ENCODE measurements around the gene PIK3AP1.

- no peak for TF ChIP-seq CTCF (IDR thresholded peaks at IDR 0.05)
- TF ChIP-seq EZH2 (IDR thresholded peaks at IDR 0.05) = no peak
- TF ChIP-seq EZH2phosphoT487 (IDR thresholded peaks at IDR 0.05) = no peak
Observed at GRCh38 chr10:96587264-96588059, 132.9 kb downstream of the PIK3AP1 start.
